GM23338 (cell line): ENCODE measurements around the gene CACNA1C. TPM values are rescaled to one million over a fixed set of nuclear protein-coding genes. Genes with fewer than 3 reads are reported as not detected.

ENCODE experiments used
- ATAC-seq: fragments of 200-7000 bp; cut with Tn5 transposase; 3 replicates; pipeline ENCODE4 v1.9.1; 2020
- DNase-seq: peaks from one replicate; pipeline ENCODE4 v3.0.0-alpha.2; 2015; ENCODE audit warnings: low spot score
- H2AFZ ChIP-seq: fragments of 200-600 bp; sonication (generic); 2 replicates; pipeline ENCODE4 v1.8.0; 2016; ENCODE audit warnings: antibody characterized with exemption, mild to moderate bottlenecking, moderate library complexity
- H3F3A ChIP-seq: fragments of 200-600 bp; sonication (generic); replicated peaks from 2 replicates; pipeline ENCODE4 v1.8.0; 2017; ENCODE audit warnings: antibody characterized with exemption, mixed run types, low read depth
- H3K27ac ChIP-seq: fragments of 200-600 bp; sonication (generic); 2 replicates; pipeline ENCODE4 v1.6.1; 2016; ENCODE audit warnings: low read depth
- H3K27me3 ChIP-seq: fragments of 200-600 bp; sonication (generic); 2 replicates; pipeline ENCODE4 v1.8.0; 2016; ENCODE audit warnings: mild to moderate bottlenecking, mixed run types, moderate library complexity; ENCODE audit not compliant: insufficient read depth
- H3K36me3 ChIP-seq: fragments of 200-600 bp; sonication (generic); 2 replicates; pipeline ENCODE4 v1.8.0; 2016; ENCODE audit warnings: mild to moderate bottlenecking; ENCODE audit not compliant: insufficient read depth
- H3K4me1 ChIP-seq: fragments of 200-600 bp; sonication (generic); 2 replicates; pipeline ENCODE4 v1.8.0; 2016; ENCODE audit warnings: mild to moderate bottlenecking, moderate library complexity; ENCODE audit not compliant: insufficient read depth
- H3K4me2 ChIP-seq: fragments of 200-600 bp; sonication (generic); 2 replicates; pipeline ENCODE4 v1.7.1; 2017; ENCODE audit warnings: mixed run types
- H3K4me3 ChIP-seq: fragments of 200-600 bp; sonication (generic); 2 replicates; pipeline ENCODE4 v1.6.1; 2016; ENCODE audit warnings: mixed run types
- H3K79me2 ChIP-seq: fragments of 200-600 bp; sonication (generic); replicated peaks from 2 replicates; pipeline ENCODE4 v1.8.0; 2017; ENCODE audit warnings: mild to moderate bottlenecking; ENCODE audit not compliant: insufficient read depth
- H3K9me2 ChIP-seq: fragments of 200-600 bp; sonication (generic); 2 replicates; pipeline ENCODE4 v1.8.0; 2017; ENCODE audit not compliant: insufficient read depth
- H4K20me1 ChIP-seq: fragments of 200-600 bp; sonication (generic); replicated peaks from 2 replicates; pipeline ENCODE4 v1.8.0; 2017; ENCODE audit warnings: mild to moderate bottlenecking; ENCODE audit not compliant: insufficient read depth
- H3K27ac Mint-ChIP-seq: 2 replicates; pipeline ENCODE4 v1.8.0; 2020; ENCODE audit warnings: inconsistent platforms, mild to moderate bottlenecking, moderate library complexity, mixed read lengths
- H3K27me3 Mint-ChIP-seq: 3 replicates; pipeline ENCODE4 v1.8.0; 2022; ENCODE audit warnings: low read depth, mild to moderate bottlenecking, moderate library complexity, mixed read lengths, inconsistent platforms; ENCODE audit not compliant: insufficient read depth, poor library complexity
- H3K36me3 Mint-ChIP-seq: 3 replicates; pipeline ENCODE4 v1.8.0; 2021; ENCODE audit warnings: low read depth, mild to moderate bottlenecking, inconsistent platforms, moderate library complexity, mixed read lengths
- H3K4me1 Mint-ChIP-seq: 3 replicates; pipeline ENCODE4 v1.8.0; 2020; ENCODE audit warnings: mild to moderate bottlenecking, inconsistent platforms, mixed read lengths
- H3K4me3 Mint-ChIP-seq: 3 replicates; pipeline ENCODE4 v1.8.0; 2021; ENCODE audit warnings: moderate library complexity, mild to moderate bottlenecking, inconsistent platforms, mixed read lengths
- H3K9me3 Mint-ChIP-seq: 3 replicates; pipeline ENCODE4 v1.8.0; 2020; ENCODE audit warnings: moderate library complexity, mild to moderate bottlenecking, inconsistent platforms, mixed read lengths
- EZH2 ChIP-seq: fragments of 200-600 bp; sonication (generic); IDR thresholded peaks from one replicate; pipeline ENCODE4 v1.8.0; 2017; ENCODE audit warnings: antibody characterized with exemption, mild to moderate bottlenecking, low read depth; ENCODE audit not compliant: unreplicated experiment
- ZNF114 ChIP-seq: fragments of 250-450 bp; sonication (Bioruptor Pico); IDR thresholded peaks from 2 replicates; pipeline ENCODE4 v1.5.0; 2020; ENCODE audit warnings: mild to moderate bottlenecking, moderate library complexity
- polyA plus RNA-seq: library from polyadenylated mRNA; unstranded; fragments of >200 nt; fragmentation: Nextera tagmentation; extraction: Ambion mirVana; gene quantifications from 2 replicates; pipeline ENCODE4 v1.2.1, GENCODE V29; 2016
- total RNA-seq: library from RNA; depleted of rRNA; stranded (reverse); fragments of >200 nt; shearing (Covaris generic); gene quantifications from 2 replicates; pipeline ENCODE4 v1.2.3, GENCODE V29; 2014
- TF ChIP-seq, protein P1 (sequence below), 2 experiments: fragments of 200-600 bp in 1 of 2; sonication (generic) in 1 of 2; conservative IDR thresholded peaks; 2 replicates each; pipeline versions ENCODE4 v1.5.1 to v1.6.1; 2016 to 2017; ENCODE audit warnings: antibody characterized with exemption in 2 of 2, low read depth in 2 of 2, mild to moderate bottlenecking in 2 of 2, moderate library complexity in 1 of 2
- TF ChIP-seq, protein P2 (sequence below): fragments of 250-450 bp; sonication (Bioruptor Pico); IDR thresholded peaks from 2 replicates; pipeline ENCODE4 v1.5.0; 2020; ENCODE audit warnings: mild to moderate bottlenecking, moderate library complexity

The CACNA1C gene
- total and polyA plus RNA-seq, 2 experiments from 2014 or later, result 0.78 to 2.1 TPM

DNA sequence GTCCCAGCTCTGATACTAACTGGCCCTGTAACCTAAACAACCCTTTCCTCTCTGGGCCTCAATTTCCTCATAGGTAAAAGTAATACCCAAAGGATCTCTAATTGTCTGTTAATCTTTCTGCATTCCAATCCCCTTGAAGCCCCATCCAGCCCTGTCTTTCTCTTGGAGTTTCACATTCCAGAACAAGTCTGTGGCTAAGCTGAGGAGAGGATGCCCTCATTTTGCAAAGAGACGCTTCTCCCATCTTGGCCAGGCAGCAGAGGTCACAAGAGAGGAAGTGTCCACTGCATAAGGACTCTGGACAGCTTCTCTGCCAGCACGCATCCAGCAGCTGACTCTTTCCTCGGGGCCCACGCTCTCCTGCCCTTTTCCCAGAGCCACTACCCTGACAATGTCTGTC, 478.6 kb downstream of the CACNA1C start (continued):
- TF ChIP-seq EZH2, result no peak
- TF ChIP-seq, protein P1, sequence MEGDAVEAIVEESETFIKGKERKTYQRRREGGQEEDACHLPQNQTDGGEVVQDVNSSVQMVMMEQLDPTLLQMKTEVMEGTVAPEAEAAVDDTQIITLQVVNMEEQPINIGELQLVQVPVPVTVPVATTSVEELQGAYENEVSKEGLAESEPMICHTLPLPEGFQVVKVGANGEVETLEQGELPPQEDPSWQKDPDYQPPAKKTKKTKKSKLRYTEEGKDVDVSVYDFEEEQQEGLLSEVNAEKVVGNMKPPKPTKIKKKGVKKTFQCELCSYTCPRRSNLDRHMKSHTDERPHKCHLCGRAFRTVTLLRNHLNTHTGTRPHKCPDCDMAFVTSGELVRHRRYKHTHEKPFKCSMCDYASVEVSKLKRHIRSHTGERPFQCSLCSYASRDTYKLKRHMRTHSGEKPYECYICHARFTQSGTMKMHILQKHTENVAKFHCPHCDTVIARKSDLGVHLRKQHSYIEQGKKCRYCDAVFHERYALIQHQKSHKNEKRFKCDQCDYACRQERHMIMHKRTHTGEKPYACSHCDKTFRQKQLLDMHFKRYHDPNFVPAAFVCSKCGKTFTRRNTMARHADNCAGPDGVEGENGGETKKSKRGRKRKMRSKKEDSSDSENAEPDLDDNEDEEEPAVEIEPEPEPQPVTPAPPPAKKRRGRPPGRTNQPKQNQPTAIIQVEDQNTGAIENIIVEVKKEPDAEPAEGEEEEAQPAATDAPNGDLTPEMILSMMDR (conservative IDR thresholded peaks at IDR 0.05; ENCODE audit: low read depth in 2 of 2), result no peak
- TF ChIP-seq ZNF114, result no peak

DNA sequence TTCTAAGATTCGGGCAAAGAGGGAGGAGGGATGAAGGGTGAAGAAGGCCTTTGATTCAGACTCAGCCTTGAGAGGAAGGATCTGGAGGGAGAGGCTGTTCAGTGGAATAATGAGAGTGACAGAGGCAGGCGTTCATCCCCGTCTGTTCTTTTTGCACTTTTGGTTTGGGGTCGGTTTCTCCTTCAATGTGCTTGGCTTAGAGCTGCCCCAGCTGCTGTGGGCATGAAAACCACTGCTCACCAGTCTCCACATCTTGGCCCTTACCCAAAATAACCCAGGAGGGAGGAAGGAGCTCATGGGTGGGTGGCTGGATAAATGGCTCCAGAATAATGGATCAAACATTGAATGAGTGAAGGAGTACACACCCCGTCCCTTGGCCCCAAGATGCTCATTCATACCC, 480.2 kb downstream of the CACNA1C start:
- Mint-ChIP-seq H3K36me3 (no peaks in the 10 kb centered on the region), H3K27ac (no peak overlapping the region), H3K9me3 (no peaks in the 10 kb centered on the region; the same call in 2 of the 3 replicates), H3K4me3 (no peak overlapping the region), H3K27me3 (peaks cover 5% of the 10 kb centered on the region), H3K4me1 (peaks cover 21% of the 10 kb centered on the region)
- Histone ChIP-seq H3K4me3 (no peak overlapping the region), H3K27ac (no peak overlapping the region), H2AFZ (no peak overlapping the region), H3K27me3 (no peaks in the 10 kb centered on the region), H4K20me1 (no peaks in the 10 kb centered on the region), H3K79me2 (no peaks in the 10 kb centered on the region), H3K9me2 (peaks cover 9% of the 10 kb centered on the region; the same call in 1 of the 2 replicates), H3F3A (no peaks in the 10 kb centered on the region), H3K4me2 (no peak overlapping the region), H3K4me1 (no peaks in the 10 kb centered on the region), H3K36me3 (no peaks in the 10 kb centered on the region)
- ATAC-seq (no peak), DNase-seq (no peak)
- TF ChIP-seq, protein P2, sequence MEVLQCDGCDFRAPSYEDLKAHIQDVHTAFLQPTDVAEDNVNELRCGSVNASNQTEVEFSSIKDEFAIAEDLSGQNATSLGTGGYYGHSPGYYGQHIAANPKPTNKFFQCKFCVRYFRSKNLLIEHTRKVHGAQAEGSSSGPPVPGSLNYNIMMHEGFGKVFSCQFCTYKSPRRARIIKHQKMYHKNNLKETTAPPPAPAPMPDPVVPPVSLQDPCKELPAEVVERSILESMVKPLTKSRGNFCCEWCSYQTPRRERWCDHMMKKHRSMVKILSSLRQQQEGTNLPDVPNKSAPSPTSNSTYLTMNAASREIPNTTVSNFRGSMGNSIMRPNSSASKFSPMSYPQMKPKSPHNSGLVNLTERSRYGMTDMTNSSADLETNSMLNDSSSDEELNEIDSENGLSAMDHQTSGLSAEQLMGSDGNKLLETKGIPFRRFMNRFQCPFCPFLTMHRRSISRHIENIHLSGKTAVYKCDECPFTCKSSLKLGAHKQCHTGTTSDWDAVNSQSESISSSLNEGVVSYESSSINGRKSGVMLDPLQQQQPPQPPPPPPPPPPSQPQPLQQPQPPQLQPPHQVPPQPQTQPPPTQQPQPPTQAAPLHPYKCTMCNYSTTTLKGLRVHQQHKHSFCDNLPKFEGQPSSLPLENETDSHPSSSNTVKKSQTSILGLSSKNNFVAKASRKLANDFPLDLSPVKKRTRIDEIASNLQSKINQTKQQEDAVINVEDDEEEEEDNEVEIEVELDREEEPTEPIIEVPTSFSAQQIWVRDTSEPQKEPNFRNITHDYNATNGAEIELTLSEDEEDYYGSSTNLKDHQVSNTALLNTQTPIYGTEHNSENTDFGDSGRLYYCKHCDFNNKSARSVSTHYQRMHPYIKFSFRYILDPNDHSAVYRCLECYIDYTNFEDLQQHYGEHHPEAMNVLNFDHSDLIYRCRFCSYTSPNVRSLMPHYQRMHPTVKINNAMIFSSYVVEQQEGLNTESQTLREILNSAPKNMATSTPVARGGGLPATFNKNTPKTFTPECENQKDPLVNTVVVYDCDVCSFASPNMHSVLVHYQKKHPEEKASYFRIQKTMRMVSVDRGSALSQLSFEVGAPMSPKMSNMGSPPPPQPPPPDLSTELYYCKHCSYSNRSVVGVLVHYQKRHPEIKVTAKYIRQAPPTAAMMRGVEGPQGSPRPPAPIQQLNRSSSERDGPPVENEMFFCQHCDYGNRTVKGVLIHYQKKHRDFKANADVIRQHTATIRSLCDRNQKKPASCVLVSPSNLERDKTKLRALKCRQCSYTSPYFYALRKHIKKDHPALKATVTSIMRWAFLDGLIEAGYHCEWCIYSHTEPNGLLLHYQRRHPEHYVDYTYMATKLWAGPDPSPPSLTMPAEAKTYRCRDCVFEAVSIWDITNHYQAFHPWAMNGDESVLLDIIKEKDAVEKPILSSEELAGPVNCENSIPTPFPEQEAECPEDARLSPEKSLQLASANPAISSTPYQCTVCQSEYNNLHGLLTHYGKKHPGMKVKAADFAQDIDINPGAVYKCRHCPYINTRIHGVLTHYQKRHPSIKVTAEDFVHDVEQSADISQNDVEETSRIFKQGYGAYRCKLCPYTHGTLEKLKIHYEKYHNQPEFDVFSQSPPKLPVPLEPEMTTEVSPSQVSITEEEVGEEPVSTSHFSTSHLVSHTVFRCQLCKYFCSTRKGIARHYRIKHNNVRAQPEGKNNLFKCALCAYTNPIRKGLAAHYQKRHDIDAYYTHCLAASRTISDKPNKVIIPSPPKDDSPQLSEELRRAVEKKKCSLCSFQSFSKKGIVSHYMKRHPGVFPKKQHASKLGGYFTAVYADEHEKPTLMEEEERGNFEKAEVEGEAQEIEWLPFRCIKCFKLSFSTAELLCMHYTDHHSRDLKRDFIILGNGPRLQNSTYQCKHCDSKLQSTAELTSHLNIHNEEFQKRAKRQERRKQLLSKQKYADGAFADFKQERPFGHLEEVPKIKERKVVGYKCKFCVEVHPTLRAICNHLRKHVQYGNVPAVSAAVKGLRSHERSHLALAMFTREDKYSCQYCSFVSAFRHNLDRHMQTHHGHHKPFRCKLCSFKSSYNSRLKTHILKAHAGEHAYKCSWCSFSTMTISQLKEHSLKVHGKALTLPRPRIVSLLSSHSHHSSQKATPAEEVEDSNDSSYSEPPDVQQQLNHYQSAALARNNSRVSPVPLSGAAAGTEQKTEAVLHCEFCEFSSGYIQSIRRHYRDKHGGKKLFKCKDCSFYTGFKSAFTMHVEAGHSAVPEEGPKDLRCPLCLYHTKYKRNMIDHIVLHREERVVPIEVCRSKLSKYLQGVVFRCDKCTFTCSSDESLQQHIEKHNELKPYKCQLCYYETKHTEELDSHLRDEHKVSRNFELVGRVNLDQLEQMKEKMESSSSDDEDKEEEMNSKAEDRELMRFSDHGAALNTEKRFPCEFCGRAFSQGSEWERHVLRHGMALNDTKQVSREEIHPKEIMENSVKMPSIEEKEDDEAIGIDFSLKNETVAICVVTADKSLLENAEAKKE (CRISPR knock-in tag), result no peak
